ENCODE measurements around the gene AIF1L.
A peak's percentile ranks its signal among the peaks of the same experiment; 100 is the strongest.

Gene AIF1L

DNA sequence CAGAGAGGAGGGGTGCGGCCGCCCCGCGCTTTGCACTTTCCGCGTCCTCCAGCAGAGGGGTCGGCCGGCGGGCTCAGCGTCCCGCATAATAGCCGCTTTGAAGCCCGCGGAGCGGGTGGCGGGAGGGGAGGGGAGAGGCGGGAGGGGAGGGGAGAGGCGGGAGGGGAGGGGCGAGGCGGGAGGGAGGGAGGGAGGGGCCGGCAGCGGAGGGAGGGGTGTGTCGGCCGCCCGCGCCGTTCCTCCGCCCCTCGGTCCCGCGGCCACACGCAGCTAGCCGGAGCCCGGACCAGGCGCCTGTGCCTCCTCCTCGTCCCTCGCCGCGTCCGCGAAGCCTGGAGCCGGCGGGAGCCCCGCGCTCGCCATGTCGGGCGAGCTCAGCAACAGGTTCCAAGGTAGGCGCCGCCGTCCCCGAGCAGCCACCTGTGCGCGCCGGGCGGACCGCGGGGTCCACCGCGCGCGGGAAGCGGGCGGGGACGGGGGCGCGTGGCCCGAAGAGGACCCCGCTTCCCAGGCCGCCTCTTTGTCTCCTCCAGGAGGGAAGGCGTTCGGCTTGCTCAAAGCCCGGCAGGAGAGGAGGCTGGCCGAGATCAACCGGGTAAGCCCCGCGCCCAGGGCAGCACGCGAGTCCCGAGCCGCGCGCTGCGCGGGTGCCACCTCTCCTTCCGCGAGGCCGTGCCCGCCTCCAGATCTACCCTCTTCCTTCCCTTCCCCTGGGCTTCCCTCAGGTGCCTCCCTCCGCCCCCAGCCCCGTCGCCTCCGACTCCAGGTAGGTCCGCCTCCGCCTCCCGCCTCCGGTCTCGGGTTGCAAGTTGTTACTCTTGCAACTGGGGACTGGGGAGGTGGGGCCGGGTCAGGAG is at the start of gene AIF1L:
Gene AIF1L, plus strand, starts transcription at position 263 of the 857 bp plus-strand sequence. Its CDS starts 99 bp downstream, at position 362.
- FAIRE-seq (no peak), DNase-seq (ENCODE audit: insufficient read length, low spot score) (no peak)

DNA sequence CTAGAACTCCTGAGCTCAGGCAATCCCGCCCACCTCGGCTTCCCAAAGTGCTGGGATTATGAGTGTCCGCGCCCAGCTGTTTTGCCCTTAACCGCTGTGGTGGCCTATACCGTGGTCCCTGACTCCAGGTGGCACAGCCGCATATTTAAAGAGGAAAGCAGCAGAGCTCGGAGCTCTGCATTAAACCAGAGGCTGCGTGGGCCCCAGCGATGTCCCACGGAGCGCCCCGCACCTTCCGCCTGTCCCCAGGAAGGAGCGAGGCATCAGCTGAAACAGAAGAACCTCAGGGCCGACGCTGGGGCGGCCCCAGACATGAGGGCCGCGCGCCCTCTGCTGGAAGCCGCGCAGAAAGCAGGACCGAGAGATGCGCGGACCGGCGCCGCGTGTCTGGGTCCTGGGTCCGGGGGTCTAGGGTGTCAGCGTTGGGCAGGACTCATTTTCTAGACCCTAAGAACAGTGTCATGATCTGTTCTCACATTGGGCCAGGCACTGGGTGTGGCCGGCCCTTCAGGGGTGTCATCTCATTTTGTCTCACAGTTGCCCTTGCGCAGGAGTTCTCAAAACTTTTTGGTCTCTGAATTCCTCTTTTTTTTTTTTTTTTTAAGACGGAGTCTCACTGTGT is 49.6 kb upstream of the AIF1L start:
- DNase-seq (ENCODE audit: insufficient read length, low spot score) = peak; percentile 72
- FAIRE-seq = no peak

DNA sequence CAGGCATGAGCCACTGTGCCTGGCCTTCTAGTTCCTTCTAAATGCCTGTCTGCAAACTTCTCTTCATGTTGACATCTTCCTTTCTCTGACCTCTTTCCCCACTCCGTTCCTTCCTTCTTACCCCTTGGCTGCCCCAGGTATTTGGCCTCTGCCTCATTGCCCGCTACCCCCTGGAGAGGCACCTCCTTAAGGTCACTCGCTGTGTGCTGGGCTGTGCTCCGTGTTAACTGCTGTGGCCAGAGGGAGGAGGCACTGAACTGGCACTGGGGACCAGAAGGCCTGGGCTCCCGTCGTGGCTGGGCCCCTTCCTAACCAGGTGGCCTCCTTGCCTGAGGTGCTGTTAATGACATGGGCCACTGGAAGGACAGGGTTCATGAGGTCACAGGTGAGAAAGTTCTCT is 48.0 kb upstream of the AIF1L start:
- DNase-seq (ENCODE audit: insufficient read length, low spot score) (no peak), FAIRE-seq (no peak)

DNA sequence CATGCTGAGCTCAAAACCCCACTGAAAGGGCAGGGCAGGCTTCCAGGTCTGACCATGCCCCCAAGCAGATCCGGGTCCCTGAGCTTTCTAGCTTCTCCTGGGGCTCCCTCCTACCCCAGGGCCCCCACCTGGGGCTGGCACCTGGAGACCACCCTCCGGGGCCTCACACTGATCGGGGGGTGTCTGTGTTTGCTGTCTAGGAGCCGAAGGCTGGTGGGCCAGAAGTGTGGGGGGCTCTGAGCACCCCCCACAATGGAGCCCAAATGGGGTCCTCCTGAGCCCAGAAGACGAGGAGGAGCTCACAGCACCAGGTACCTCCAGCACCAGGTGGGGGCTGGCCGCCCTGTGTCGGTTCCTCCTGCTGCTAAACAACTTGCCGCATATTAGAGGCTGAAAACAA is 47.5 kb upstream of the AIF1L start:
- FAIRE-seq (no peak), DNase-seq (ENCODE audit: insufficient read length, low spot score) (no peak)

DNA sequence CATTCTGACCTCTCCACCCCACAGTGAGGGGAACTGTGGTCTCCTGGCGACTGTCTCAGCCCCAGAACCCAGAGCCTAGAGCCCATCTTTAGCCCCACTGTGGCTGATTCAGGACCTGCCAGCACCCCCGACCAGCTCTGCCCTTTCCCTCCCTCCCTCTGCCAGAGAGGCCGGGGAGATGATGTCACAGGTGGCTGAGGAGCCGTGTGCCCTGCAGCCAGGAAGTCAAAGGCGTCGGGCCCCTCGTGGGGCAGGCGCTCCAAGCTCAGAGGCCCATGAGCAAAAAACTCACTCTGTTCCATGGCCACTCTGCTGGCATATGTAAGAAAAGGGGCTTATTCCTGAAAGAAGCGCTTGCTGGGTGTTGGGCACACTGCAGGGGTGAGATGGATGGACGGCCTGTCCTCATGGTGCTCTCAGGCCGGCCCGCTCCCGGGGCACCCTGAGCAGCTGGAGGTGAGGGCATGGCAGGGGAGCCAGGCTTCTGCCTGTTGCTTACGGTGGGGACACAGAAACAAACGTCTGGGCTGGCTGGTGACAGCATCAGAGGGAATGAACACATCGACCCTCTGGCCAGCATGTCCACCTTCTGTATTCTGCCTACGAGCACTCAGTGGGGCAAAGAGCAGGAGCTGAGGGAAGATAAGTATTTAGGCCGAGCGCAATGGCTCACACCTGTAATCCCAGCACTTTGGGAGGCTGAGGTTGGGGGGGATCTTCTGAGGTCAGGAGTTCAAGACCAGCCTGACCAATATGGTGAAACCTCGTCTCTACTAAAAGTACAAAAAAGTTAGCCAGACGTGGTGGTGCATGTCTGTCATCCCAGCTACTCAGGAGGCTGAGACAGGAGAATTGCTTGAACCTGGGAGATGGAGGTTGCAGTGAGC is 46.3 kb upstream of the AIF1L start:
- no peak for DNase-seq (ENCODE audit: insufficient read length, low spot score)
- FAIRE-seq = no peak

DNA sequence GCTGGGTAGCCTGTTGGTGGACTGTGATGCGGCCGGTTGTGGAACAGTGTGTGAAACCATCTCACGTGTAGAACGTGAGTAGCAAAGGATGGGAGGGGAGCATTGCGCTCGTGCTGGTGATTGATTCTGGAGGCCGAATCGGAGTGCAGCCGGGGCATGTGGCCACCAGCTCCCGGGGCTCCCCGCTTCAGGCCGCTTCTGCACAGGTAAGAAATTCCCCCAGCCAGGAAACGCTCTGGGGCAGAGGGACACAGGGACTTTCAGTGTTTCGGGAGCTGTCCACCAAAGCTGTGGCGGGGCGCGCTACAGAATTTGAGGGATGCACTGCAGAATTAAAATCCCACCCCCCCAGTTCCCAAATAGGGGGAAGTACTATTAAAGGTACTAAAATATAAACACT is 45.5 kb upstream of the AIF1L start:
- DNase-seq (ENCODE audit: insufficient read length, low spot score) (no peak), FAIRE-seq (no peak)

DNA sequence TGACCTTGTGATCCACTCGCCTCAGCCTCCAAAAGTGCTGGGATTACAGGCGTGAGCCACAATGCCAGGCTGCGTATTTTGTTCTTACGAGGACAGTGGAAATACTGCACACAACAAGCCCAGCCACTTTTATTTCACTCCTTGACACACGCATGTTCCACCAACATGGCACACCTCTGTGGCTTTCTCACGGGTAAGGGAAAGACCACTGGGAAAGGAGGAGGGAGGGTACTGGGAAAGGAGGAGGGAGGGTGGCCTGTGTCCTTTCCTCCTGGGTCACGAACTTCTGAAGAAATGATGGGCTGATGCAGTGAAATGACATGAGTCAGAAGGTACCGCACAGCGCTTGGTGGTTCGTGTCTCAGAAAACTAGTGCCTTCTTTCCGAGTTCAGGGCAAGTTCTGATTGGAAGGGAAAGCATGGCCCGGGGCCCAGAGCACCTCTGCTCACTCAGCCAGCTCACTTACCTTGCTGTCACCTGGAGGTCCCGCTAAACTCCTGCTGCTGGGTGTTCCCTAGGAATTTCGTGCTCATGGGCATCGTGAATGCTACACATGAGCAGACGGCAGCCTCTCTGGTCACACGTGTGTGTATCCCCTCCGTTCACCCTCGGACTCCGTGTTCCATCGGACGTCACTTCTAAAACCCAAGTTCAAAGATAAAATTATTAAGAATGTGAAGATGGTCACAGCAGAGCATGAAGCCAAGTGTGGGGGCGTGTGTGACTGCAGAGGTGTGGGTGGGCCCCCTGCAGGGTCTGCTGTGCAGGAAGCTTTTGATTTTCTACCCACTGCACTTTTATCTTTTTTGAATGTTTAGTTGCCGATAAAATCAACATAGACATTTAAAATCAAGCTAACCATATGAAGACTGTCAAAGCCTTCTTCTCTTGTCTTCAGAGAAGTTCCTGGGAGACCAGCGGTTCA is 44.5 kb upstream of the AIF1L start:
- no peak for DNase-seq (ENCODE audit: insufficient read length, low spot score)
- no peak for FAIRE-seq

DNA sequence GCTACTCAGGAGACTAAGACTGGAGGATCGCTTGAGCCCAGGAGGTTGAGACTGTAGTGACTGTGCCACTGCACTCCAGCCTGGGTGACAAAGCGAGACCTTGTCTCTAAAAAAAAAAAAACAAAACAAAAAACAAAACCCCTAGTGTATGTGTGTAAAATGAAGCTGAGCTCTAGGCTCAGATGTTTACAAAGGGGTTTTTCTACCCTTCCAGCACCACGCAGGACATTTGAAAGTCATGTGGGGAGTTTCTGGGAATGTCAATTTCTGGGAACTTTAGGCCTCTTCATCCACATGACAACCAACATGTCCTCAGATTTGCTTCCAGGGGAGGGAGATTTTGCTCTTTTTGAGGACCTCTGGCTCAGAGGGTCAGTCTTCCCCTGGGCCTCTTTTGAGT is 42.4 kb upstream of the AIF1L start:
- no peak for FAIRE-seq

DNA sequence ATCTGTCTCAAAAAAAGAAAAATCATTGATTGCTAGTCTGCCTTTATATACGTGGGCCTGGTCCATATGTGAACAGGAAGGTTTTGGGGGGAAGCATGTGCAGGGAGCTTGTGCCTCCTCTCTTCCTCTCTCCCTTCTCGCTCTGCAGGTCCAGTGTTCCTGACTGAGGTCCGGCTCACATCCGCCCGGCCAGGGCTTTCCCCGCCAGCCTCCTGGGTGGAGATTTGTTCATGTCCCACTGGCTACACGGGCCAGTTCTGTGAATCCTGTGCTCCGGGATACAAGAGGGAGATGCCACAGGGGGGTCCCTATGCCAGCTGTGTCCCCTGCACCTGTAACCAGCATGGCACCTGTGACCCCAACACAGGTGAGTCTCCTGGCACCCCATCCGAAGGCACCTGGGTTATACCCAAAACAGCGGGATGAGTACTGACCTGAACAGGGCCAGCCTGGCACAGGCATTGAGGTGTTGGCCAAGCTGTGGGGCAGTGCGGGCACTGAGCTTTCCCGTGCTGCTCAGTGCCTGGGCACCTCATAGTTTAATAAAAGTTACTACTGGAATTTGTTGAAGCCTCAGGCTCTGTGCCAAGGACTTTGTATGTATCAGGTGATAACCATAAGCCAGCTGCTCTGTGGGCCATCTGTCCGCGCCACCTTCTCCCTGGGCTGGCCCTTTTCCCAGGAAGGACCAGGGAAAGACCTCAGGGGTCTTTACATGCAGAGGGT is 39.4 kb upstream of the AIF1L start:
- FAIRE-seq (no peak), DNase-seq (ENCODE audit: insufficient read length, low spot score) (no peak)

More for the DNA sequence above, 42.4 kb upstream of the AIF1L start:
- no peak for DNase-seq (ENCODE audit: insufficient read length, low spot score)

DNA sequence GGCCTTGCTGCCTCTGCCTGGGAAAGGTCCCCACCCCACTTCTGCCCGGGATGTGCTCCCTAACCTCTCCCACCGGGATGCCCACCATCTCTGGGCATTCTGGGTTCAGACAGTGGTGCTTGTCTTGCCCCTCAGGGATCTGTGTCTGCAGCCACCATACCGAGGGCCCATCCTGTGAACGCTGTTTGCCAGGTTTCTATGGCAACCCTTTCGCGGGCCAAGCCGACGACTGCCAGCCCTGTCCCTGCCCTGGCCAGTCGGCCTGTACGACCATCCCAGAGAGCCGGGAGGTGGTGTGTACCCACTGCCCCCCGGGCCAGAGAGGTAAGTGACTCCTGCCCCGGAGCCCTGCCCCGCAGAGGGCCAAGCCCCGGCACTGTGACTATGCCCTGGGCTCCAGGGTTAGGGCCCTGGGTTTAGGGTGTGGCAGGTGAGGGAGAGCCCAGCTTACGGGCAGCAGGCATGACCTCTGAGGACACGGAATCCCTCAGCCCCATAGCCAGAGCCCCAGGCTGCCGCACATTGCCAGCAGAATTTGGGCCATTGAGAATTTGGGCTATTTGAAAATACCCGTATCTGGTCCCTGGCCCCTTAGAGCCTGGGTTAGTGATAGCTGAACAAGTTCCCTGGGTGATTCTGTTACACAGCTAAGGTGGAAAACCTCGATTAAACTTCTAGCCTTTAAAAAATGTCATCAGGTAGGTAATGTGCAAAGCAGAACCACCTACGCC is 35.3 kb upstream of the AIF1L start:
- DNase-seq (ENCODE audit: insufficient read length, low spot score) = no peak
- no peak for FAIRE-seq

DNA sequence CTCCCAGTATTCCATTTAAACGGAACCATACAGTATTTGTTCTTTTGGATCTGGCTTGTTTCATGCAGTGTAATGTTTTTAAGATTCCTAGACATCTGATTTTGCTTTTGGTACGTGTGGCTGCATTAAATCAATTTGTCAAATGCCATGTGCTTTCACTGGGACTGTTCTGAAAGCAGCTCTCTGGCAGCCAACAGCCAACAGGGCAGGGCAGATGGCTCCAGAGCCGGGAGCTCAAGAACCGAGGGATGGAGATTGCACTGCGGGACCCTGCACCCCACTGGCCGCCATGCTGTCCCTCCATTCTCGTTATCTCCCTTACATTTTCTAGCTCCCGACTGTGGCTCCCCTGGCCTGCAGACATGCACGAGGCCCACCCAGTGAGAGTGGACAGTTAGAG is 33.4 kb upstream of the AIF1L start:
- FAIRE-seq = no peak
- no peak for DNase-seq (ENCODE audit: insufficient read length, low spot score)

DNA sequence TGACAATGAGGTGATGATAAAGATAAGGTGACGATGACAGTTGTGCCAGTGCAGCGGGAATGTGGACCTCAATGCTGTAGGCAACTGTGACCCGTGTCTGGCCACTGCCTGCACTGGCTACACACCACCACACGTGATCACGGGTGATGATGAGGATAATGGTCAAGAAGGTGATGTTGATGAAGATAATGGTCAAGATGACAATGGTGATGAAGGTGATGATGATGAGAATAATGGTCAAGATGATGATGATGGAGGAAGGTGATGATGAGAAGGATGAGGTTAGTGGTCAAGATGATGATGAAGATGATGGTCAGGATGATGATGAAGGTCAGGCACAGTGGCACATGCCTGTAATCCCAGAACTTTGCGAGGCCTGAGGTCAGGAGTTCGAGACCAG is 30.7 kb upstream of the AIF1L start:
- DNase-seq (ENCODE audit: insufficient read length, low spot score) (no peak), FAIRE-seq (no peak)

DNA sequence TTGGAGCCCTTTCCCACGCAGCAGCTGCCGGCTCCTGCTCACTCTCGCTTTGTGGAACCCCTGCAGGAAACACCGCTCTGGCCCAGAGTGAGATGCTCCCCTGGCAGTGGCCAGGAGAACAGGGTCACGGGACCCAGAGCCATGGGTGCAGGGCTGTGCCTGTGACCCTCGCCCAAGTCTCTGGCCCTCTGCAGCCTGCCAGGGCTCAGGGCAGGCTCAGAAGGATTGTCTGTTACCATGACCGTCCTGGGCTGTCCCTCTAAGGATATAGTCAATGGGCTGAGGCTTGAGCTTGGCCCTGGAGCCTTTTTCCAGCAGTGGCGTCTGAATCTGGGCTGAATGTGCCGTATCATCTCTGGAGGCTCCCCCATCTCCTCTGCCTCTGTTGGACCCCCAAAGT is 28.7 kb upstream of the AIF1L start:
- no peak for DNase-seq (ENCODE audit: insufficient read length, low spot score)
- FAIRE-seq = no peak

DNA sequence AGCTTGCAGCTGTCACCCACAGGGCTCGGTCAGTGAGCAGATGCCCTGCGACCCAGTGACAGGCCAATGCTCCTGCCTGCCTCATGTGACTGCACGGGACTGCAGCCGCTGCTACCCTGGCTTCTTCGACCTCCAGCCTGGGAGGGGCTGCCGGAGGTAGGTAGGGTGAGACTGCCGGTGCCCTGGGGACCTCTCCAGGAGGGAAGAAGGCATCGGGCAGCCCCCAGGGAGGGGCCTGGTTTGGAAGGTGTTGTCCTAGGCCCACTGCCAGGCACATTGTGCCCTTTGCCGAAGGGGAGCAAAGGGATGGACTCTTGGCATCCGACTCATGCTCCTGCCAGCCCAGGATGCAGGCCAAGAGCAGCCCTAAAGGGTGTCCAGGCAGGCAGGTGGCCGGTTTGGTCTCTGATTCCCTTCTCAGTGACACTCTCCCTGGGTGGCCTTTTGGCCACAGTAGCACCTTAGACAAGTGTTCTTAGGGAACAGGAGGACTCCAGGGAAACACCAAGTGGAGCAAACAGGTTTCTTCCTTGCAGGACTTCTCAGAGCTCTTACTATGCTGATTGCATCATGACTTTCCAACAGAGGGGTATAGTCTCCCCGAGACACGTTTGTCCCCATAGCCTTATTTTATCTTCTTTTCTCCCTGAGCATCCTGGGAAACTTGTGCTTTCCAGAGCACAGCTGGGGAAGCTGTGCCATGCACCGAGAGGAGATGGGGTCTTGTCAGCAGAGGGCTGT is 28.1 kb upstream of the AIF1L start:
- FAIRE-seq (no peak), DNase-seq (ENCODE audit: insufficient read length, low spot score) (no peak)

DNA sequence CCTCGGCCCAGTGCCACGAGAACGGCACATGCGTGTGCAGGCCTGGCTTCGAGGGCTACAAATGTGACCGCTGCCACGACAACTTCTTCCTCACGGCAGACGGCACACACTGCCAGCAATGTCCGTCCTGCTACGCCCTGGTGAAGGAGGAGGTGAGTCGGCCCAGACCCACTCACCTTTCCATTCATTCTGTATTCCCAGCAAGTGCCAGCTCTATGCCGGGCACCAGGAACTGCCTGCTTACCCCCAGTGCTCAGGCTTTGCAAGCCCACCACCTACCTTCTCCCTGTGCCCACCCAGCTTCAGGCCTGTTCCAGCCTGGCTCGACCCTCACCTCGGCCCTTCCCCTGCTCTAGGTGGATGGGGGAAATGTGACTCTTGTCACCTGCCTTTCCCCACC is 26.6 kb upstream of the AIF1L start:
- DNase-seq (ENCODE audit: insufficient read length, low spot score) (no peak), FAIRE-seq (no peak)

DNA sequence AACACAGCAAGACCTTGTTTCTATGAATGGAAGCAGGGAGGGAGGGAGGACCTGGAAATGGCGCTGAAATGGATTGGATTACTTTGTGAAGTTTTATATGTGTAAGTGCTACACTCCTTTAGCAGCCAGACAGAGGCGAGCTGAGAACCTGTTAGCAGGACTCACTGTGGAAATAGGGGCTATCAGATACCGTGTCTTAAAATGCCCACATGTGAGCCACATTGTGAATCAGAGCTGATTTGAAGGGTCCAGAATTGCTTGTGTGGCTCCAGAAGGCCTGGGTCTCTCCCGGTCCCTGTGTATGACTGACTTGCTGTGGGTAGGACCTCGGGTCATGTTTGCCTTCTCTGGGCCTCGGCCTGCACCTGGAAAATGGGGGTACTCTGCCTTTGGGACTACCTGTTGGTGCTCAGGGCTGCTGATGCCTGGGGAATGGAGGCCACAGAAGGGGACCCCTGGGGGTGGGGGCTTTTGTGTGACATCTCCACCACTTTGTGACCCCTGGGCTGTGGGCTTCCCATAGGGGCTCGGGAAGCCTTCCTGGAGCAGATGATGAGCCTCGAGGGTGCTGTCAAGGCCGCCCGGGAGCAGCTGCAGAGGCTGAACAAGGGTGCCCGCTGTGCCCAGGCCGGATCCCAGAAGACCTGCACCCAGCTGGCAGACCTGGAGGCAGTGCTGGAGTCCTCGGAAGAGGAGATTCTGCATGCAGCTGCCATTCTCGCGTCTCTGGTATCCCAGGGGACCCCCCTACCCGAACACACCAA is 24.0 kb upstream of the AIF1L start:
- FAIRE-seq (no peak), DNase-seq (ENCODE audit: insufficient read length, low spot score) (no peak)

DNA sequence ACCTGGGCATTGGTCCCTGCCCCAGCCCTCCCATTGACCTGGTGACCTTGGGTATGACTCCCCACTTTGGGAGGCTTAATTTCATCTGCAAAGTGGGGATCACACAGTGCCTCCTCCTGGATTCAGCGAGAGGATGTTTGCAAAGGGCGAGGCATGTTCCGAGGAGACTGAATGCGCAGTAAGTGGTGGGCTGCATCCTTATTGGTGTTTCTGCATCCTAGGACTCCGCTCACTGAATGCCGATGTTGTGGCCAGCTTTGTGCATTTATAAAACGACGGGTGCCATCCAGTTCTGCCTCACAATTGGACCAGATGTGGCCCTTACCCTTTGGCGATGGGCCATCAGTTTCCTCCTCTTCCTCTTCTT is 23.5 kb upstream of the AIF1L start:
- FAIRE-seq (no peak), DNase-seq (ENCODE audit: insufficient read length, low spot score) (no peak)

Data from GM19239 (cell line).